NCI-H1092 (cell line): ENCODE data around the gene MOB2.

ENCODE experiments used
- DNase-seq: peaks from one replicate; lab custom pipeline; 2025; lab: John Stamatoyannopoulos, UW

MOB2 gene

DNA sequence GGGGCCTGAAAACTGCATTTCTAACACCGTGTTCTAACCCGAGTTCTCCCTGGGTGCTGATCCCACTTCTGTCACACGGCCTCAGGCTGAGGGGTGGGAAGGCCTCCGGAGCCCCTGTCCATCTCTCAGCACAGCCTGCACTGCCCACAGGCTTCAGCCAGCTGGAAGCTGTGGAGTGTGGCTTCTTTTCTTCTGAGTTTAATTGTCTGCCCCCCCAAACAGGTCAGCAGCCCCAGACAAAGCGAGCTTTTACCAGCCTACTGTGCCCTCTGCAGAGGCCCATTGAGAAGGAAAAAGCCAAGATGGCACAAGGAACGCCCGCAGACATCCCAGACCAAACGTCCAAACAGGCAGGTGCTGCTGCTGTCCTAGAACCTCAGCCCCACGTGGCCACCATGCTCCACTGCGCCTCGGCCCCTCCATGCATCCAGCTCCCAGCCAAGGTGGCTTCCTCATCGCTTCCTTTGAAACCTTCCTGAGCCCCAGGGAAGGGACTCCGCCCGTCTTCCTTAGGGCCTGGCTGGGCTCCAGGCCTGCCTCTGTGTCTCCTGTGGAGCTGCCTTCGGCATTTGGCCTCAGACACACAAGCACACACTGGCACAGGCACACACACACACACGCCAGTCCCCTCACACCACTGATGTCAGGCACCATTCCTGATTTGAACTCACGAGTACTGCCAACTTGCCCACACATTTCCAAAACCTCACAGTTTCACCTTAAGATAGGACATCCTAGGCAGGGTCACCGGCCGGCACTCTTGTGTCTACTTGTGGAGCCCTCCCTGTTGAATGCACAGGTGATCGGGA, 1.7 kb downstream of the MOB2 start:
- no peak for DNase-seq

DNA sequence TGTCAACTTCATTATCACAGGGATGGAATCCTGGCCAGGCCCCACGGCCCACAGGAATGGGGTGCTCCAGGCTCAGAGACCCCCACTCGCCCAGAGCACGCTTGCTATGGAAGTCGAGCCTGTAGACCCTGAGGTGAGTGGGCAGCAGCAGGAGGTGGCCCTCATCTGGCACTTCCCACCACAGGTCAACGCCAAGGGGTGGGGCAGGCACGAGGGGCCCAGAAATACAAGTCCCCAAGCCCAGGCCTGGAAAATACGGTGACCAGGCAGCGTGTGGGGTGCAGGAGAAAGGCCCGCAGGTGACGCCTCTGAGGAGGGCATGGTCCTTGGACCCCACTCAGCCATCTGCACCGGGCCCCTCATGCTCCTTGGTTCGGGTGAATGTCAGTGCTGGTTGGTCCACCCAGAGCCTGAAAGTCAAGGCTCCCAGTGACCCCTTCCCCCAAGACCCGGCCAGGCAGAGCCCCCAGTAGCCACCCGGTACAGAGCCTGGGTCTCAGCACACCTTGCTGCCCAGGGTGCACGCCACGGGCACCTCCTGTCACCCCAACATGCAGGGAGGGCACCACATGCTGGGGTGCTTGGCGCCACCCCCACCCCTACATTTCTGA, 2.4 kb downstream of the MOB2 start:
- DNase-seq = no peak

DNA sequence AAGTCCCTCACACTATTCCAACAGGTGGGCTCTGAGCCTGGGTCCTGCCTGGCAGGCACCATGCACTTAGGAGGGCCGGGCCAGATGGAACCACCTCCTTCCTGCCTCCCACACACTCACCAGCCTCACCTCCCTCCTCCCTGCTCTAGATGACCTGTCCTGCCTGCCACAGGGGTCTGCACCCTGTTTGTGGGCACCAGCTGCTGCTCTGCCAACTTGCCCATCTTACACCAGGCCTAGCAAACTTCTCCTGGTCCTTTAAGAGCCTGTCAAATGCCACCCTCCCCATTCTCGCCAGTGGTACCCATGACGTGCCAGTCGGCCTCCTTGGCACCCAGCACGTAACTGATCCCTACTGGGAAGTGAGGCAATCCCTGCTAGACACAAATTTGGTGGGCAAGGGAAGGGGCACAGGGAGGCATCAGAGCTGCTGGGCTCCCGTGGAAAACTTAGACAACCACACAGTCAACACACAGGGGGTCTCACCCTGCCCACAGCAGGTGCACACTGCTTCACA, 3.1 kb downstream of the MOB2 start:
- DNase-seq = no peak

DNA sequence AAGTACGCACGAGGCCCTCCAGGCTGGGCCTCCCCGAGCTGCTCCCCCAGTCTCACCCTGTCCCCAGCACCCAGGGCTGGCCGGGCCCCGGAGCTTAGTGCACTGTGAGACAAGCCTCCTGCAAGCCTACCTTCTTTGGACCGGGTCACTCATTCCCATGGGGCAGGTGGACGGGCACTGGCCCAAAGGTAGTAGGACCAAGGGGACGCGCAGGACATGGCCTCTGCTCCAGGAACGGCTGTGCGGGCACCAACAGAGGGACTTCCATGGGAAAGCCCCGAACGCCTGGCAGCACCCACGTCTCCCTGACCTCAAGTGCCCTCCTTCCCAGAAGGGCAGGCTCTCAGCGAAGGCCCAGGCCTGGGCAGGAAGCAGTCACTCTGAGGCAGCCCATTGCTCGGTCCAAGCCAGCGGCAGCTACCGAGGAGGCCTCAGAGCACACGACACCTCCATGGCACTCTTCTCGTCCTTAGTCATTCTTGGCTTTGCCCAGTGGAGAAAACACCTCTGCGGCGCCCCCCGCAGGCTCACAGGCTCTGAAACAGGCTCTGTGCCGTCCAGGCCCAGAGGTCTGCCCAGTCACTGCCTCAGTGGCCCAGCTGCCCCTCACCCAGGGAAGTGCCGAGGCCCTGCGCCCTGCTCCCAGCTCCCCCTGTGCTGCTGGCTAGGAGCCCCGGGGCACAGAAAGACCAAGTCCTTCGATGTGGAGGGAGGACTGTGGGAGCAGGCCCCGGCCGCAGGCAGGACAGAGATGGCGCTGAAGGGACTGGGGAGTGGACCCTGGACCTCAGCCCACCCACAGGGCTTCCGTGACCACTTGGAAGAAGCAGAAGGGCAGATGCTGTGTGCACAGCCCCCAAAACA, 3.8 kb downstream of the MOB2 start:
- DNase-seq = no peak

DNA sequence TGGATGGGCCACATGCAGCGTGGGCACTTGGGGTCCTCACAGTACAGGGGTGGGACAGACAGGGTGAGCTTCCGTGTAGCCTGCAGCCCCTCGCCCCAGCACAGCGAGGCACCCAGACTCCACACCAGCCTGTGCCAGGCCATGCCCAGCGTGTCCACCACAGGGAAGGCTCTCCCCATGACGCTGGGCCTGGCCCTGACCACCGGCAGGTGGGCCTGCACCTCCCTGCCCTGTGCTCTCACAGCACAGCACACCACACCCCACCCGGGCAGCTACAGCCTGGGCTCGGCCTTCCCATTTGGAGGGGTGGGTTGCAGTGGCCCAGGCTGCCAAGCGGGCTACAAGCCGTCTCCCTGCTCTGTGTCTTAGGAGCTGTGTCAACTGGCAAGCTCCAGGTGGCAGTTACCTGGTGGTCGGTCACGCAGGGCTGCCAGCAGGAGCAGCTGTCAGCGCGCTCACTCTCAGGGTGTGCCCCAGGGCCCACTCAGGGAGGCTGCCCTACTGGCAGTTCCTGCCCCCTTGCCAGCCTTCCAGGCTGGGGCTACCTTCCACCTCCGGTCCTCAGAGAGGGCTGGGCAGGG, 4.6 kb downstream of the MOB2 start:
- no peak for DNase-seq

DNA sequence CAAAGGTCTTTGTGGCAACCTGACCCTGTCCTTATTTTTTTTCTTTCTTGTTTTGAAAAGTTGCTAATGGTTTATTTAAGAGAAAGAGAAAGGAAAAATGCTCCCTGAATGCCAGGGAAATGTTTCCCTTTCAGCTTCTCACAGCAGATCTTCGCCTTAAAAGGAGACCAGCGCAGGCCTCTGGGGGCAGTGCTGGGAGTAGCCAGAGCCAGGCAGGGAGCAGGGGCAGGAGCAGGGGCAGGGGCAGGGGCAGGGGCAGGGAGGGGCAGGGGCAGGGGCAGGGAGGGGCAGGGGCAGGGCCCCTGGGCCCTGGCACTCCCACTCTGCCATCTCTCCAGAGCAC, 5.1 kb downstream of the MOB2 start:
- no peak for DNase-seq

DNA sequence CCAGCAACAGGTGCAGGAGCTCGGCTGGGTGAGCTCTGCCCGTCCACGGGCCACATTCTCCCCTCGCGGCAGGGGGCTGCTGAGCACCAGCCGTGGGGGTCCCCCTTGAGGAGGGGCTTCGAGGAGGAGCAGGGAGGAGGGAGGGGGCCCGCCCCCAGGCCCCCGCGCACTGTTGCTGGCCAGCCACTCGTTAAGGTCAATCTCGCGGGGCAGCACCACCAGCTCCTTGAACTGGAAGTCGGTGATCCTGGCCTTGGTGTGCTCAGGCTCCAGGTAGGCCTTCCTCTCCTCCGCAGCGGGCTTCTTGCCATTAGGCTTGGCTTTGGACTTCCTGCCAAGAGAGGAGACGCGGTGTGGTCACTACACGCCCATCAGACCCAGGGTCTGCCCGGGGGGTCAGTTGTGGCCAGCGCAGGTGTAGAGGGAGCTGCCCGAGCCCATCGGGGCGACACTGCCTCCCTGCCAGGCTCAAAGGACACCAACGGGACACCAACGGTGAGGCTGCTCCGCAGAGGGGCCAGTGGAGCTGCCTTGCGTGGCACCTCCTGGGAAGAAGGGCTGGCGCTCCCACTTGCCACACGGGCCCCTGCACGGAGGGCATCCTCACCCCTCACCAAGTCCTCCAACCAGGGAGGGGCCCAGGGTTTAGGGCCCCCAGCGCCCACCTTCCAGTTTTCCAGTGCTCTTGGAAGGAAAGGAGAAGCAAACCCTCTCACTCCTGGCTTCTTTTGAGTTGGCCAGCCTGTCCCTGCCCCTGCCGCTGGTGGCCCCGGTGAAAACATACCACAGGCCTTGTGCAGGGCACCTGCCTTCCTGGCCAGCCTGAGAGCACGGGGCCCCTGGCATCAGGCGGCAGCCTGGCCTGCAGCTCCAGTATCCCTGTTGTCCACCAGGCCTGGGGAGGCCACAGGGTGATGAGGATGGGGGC, 5.8 kb downstream of the MOB2 start:
- no peak for DNase-seq

DNA sequence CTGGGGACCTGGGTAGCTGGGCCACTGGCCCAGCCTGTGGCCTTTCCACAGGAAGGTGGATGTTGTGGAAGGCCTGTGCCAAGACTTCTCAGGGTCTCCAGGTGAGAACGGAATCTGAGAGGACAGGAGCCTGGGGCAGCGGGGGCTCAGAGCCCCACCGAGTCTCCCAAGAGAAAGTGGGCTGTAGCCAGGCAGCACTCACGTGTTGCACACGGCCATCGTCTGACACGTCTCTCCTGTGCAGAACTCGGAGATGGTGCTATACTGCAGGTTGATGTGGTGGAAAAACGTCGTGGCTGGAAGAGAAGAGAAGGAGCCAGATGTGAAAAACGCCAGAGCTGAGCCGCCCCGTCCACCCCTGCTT, 6.4 kb downstream of the MOB2 start:
- no peak for DNase-seq

DNA sequence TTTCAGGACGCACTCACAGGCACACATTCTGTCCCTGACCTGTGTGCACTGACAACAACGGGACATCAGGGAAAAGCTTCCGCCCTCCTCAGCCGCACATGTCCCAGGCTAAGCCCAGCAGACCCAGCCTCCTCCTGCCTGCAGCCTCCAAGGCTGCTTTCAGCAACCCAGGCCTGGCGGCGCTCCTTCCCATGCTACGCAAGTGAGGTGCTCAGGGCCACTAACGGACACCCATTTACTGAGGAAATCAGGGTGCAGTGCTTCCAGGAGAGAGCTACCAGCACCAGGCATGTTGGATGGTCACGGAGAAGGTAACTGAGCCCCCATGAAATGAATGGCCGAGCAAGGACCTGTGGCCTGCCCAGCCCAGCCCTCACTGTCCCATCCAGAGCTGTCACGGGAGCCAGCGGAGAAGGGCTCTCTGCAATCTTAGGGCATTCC, 6.9 kb downstream of the MOB2 start:
- DNase-seq = no peak

DNA sequence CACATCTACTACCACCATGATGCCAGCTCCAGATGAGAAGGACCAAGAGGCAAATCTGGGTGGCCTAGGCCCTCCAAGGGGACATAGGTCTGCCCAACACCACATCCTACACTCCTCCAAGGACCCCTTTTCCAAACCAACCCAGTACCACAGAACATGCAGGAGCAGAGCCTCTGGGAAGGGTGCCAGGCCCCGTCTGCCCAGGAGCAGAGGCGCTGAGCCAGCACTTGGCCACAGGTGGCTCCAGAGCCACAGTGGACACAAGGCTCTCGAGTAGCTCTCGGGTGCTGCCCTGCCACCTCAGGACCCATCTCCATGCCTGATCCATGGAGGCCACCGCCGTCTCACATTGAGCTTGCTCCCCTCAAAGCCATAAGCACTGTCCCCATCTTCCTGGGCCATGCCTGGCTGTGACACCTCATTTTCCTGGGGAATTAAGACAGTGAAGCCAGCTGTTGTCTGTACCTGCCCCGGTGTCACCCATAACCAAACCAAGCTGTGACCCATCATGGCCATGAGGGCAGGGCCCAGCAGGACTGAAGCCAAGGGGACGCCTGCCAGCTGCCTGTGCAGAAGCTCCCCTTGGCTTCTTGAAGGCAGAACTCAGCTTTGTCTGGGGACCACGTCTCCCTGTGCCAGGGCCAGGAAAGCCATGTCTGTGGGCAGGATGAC, 7.4 kb downstream of the MOB2 start:
- DNase-seq = no peak

DNA sequence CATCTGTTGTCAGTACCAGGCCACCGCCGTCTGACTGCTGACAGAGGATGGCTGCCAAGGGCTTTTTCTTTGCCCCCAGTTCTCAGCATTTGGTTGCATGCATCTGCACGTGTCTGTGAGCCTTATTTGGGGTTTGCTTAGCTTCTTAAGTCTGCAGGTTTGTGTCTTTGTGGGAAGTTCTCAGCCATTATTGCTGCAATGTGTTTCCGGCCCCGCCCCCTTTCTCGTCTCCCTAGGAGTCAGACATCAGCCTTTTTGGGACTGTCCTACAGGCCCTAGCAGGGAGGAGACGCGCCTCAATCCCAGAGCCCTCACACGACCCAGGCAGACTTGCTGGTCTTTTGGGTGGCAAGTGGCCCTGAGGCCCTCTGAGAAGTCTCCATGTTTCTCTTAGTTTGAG, 8.0 kb downstream of the MOB2 start:
- no peak for DNase-seq

DNA sequence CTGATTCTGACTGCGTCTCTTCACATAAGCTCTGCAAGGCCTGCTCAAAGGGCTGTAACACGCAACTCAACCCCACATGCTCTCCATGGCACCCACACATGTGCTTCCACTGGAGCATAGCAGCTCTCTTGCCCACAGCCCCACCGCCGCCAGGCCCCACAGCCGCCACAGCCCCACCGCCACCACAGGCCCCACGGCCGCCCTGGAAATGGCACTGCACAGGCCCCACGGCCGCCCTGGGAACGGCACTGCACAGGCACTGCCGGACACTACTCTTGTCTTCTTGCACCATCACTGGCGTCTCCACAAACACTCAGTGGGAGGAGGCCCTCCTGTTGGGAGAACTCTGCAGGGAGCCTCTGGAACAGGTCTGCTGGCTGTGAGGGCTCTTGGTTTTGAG, 8.6 kb downstream of the MOB2 start:
- DNase-seq = no peak

DNA sequence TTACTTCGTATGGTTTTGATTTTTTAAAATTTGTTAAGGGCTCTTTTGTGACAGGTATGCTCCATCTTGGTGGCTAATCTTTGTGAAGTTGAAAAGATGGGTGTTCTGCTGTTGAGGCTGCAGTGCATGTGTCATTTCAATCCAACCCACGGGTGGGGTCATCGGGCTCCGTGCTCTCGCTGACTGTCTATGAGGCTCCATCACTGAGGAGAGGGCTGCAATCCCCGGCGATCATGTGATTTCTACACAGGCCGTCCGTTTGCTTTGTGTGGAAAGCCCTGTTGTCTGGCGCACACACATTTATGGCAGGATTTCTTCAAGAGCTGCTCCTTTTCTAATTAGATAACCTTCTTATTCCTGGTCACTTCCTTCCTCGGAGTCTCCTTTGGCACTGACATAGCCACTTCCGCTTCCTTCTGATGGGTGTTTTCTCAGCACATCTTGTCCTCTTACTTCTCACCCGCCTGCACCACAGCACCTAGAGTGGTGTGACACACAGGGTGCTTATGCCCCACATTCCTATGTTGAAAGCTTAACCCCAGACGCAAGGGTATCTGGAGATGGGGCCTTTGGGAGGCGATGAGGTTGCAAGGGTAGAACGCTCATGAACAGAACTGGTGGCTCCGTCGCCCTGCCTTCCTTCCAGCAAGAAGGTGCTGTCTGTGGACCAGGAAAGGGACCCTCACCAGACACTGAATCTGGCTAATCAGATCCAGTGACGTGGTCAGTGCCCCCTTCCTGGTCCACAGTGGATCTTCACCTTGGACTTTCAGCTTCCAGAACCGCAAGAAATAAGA, 9.4 kb downstream of the MOB2 start:
- no peak for DNase-seq

DNA sequence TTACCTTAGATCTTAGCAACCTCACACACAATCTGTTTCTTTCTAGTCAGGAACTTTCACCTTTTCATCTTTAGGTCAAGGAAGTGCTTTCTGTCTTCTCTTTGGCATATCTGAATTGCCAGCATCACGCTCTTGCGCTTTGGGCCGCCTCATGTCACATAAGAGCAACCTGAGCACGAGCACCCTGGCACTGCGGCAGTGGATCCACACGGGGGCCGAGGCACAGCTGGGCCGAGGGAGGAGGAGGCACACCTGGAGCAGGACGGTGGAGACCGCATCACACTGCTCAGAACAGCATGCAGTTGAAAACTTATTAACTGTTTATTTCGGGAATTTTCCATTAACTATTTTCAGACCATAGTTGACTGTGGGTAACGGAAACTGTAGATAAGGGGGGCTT, 10.7 kb downstream of the MOB2 start:
- no peak for DNase-seq

DNA sequence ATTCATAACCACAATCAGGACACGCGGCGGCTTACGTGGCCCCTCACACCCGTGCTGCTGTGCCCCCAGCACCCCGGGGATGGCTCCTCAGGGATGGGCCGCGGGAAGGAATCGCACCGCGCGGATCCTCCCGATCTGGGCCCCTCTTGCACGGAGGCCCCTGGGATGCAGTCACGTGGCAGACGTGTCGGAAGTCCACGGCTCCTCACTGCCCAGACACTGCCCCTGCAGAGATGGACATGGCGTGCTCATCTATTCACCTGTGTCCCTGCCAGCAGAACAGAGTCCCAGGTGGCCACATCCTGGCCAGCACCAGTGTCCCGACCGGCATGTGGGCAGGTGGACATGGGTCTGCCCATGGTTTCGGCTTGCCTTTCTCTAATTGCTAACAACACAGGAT, 12.8 kb downstream of the MOB2 start:
- no peak for DNase-seq

DNA sequence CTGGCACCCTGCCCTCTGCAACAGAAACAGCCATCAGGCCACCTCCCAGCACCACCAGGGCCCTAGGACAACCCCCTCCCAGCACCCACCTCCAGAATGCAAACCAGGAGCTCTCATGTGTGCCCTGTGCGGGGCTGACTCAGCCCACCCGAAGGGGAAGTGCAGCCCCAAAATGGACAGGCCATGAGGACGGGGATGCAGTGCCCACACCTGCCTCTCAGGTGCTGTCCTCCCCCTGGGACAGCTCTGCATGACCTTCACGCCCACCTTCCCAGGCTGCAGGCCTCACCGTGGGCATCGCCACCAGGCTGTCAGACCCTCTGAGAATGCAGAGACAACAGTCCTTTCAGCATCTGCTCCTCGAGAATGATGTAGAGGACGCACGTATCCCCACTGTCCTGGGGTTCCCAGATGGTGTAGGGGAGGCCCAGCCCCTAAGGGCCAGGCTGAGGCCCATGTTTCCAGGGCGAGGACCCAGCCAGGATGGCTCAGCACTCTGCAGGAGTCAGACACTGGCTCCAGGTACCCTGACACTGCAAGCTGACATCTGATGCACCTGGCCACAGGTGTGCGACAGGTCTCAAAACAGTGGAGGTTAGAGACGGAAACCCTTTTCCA, 13.5 kb downstream of the MOB2 start:
- DNase-seq = no peak

DNA sequence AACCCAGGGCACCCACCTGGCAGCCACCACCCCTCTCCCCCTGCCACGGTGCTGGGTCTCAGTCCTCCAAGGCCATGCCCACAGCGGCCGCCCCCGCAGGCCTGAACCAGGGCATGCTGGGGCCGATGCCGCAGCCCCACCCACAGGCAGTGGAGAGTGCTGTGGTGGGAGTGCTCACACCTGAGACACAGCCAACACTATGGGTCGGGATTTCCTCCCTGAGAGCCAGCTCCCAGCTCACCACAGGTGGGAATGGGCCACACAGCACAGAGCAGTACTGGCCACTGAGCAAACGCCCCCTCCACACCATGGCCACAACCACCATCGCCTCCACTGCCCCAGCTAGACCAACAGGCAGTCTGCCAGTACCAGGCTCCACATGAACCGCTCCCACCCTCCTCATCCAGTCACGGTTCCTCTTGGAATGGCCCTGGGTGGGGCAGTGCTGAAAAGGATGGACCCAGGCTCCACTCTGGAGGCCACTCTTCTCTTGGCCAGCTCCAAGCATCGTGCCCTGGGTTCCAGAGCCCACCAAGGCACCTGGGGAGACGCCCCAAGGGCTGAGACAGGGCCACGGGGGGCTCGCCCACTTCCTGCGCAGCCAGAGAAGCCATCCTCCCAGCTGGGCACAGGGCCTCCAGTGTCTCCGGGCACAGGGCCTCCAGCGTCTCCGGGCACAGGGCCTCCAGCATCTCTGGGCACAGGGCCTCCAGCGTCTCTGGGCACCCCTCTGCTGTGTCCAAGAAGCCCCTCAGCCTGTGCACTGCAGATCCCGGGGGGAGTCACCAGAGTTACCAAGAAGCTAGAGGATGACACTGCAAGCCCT, 14.2 kb downstream of the MOB2 start:
- no peak for DNase-seq

DNA sequence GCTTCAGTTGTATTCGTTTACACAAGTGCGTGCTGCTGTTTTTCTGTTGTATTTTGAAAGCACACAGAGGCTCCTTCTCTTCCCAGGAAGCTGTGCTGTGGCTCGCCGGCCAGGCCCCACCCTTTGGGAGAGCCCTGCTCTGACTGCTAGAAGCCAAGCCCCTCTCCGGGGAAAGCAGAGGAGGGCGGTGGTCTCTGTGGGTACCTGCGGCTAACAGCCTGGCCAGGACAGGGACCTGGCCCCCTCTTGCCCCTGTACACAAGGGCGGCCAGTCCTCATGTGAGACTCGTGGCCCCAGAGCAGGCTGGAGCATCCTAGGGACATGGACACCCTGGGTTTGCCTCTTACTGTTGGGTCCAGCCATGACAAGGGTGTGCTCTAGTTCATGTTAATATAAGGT, 14.8 kb downstream of the MOB2 start:
- no peak for DNase-seq
